ENCODE results near the gene GUCY1A2.
"Not testable (repeated sequence)": the region's sequence is repeated elsewhere in the genome, so short reads cannot be mapped to it uniquely, and the experiment has no call there.

The GUCY1A2 gene

GRCh38 chr11:106939157-106939556 lies 79.1 kb downstream of the GUCY1A2 start:
- DNase-seq (ENCODE audit: low read depth), result no peak

- DNase-seq (ENCODE audit: low read depth), result no peak
Measured at GRCh38 chr11:106937111-106937510, 81.2 kb downstream of the GUCY1A2 start.

GRCh38 chr11:106925245-106925644 lies 93.0 kb downstream of the GUCY1A2 start:
- no peak for DNase-seq (ENCODE audit: low read depth)

- no peak for DNase-seq (ENCODE audit: low read depth)
Measured at GRCh38 chr11:106920899-106921509, 97.3 kb downstream of the GUCY1A2 start.

- no peak for DNase-seq (ENCODE audit: low read depth)
Measured at GRCh38 chr11:106917973-106918372, 100.3 kb downstream of the GUCY1A2 start.

GRCh38 chr11:106914409-106914808 lies 103.9 kb downstream of the GUCY1A2 start:
- DNase-seq (ENCODE audit: low read depth), result no peak

- no peak for DNase-seq (ENCODE audit: low read depth)
Measured at GRCh38 chr11:106913141-106913540, 105.1 kb downstream of the GUCY1A2 start.

GRCh38 chr11:106904826-106905225 lies 113.5 kb downstream of the GUCY1A2 start:
- DNase-seq (ENCODE audit: low read depth), result no peak

- no peak for DNase-seq (ENCODE audit: low read depth)
Measured at GRCh38 chr11:106889718-106890117, 128.6 kb downstream of the GUCY1A2 start.

- DNase-seq (ENCODE audit: low read depth), result no peak
Measured at GRCh38 chr11:106888386-106888785, 129.9 kb downstream of the GUCY1A2 start.

- not testable (repeated sequence) for DNase-seq (ENCODE audit: low read depth)
Measured at GRCh38 chr11:106883693-106884092, 134.6 kb downstream of the GUCY1A2 start.

GRCh38 chr11:106879832-106880546 lies 138.3 kb downstream of the GUCY1A2 start:
- DNase-seq (ENCODE audit: low read depth), result no peak

- DNase-seq (ENCODE audit: low read depth), result no peak
Measured at GRCh38 chr11:106879029-106879428, 139.2 kb downstream of the GUCY1A2 start.

- DNase-seq (ENCODE audit: low read depth), result no peak
Measured at GRCh38 chr11:106875013-106875412, 143.3 kb downstream of the GUCY1A2 start.

GRCh38 chr11:106872246-106872645 lies 146.0 kb downstream of the GUCY1A2 start:
- DNase-seq (ENCODE audit: low read depth), result no peak

GRCh38 chr11:106858200-106858599 lies 160.1 kb downstream of the GUCY1A2 start:
- no peak for DNase-seq (ENCODE audit: low read depth)

- DNase-seq (ENCODE audit: low read depth), result no peak
Measured at GRCh38 chr11:106856566-106856965, 161.7 kb downstream of the GUCY1A2 start.

GRCh38 chr11:106854429-106854828 lies 163.8 kb downstream of the GUCY1A2 start:
- no peak for DNase-seq (ENCODE audit: low read depth)

GRCh38 chr11:106853850-106854401 lies 164.3 kb downstream of the GUCY1A2 start:
- no peak for DNase-seq (ENCODE audit: low read depth)

GRCh38 chr11:106852779-106853178 lies 165.5 kb downstream of the GUCY1A2 start:
- no peak for DNase-seq (ENCODE audit: low read depth)

- no peak for DNase-seq (ENCODE audit: low read depth)
Measured at GRCh38 chr11:106848526-106848925, 169.8 kb downstream of the GUCY1A2 start.

- DNase-seq (ENCODE audit: low read depth), result no peak
Measured at GRCh38 chr11:106842134-106842533, 176.1 kb downstream of the GUCY1A2 start.

GRCh38 chr11:106840947-106841346 lies 177.3 kb downstream of the GUCY1A2 start:
- DNase-seq (ENCODE audit: low read depth), result no peak

GRCh38 chr11:106840146-106840545 lies 178.1 kb downstream of the GUCY1A2 start:
- DNase-seq (ENCODE audit: low read depth), result no peak

Measured in activated T-cell treated with anti-CD3 and anti-CD28 coated beads for 24 hours (primary cell).